HCT116 (cell line): ENCODE results near the gene VCPKMT. TPM values are rescaled to one million over a fixed set of nuclear protein-coding genes. Genes with fewer than 3 reads are reported as not detected.
"Not testable (repeated sequence)": the region's sequence is repeated elsewhere in the genome, so short reads cannot be mapped to it uniquely, and the experiment has no call there.

ENCODE experiments used
- ATAC-seq: fragments of 200-7000 bp; cut with Tn5 transposase; 2 replicates; pipeline ENCODE4 v1.9.1; 2020; ENCODE audit warnings: mild to moderate bottlenecking, moderate library complexity
- BruUV-seq: library from RNA; stranded (reverse); fragments of 400-500 nt; replicated peaks from 2 replicates; lab custom pipeline; 2021; lab: Mats Ljungman, UMichigan
- CTCF ChIA-PET: fragments of 300-600 bp; sonication (Branson Sonifier 250); formaldehyde crosslinking; loops from one replicate; lab custom pipeline; 2021; ENCODE audit warnings: antibody characterized with exemption; lab: Charles Lee
- POLR2A ChIA-PET: fragments of 300-600, 350-600 bp; sonication (Branson Sonifier 250); formaldehyde crosslinking; loops from one replicate; lab custom pipeline; 2021; ENCODE audit warnings: antibody characterized with exemption; lab: Charles Lee
- RAD21 ChIA-PET, 2 experiments: fragments of 300-600 bp; sonication (Branson Sonifier 250); formaldehyde crosslinking; loops; one replicate each; lab custom pipeline; 2023; ENCODE audit warnings: low total read pairs in 2 of 2; ENCODE audit not compliant: uncharacterized antibody in 2 of 2, unreplicated experiment in 2 of 2, low non-redundant PET in 1 of 2; lab: Charles Lee
- DNase-seq: peaks from one replicate; pipeline ENCODE4 v3.0.0-alpha.2; 2010; ENCODE audit warnings: low read depth, low spot score
- H2AFZ ChIP-seq: fragments of 200-600 bp; shearing (Covaris generic), sonication (generic); 2 replicates; pipeline ENCODE4 v1.6.1; 2017; ENCODE audit warnings: low read depth, mixed run types, mixed read lengths, antibody characterized with exemption, low read length; ENCODE audit not compliant: poor library complexity, severe bottlenecking
- H3K27ac ChIP-seq: 2 replicates; pipeline ENCODE4 v1.5.1; 2012; ENCODE audit warnings: low read depth, low read length
- H3K27me3 ChIP-seq: fragments of 200-600 bp; sonication (generic); 2 replicates; pipeline ENCODE4 v1.6.1; 2016; ENCODE audit warnings: mixed run types, low read length, mixed read lengths; ENCODE audit not compliant: insufficient read depth
- H3K36me3 ChIP-seq, 2 experiments: fragments of 200-500 bp in 1 of 2; fragments of 200-600 bp in 1 of 2; sonication (Bioruptor generic) in 1 of 2; sonication (generic) in 1 of 2; 2 replicates each; pipeline versions ENCODE4 v1.5.1 to v1.6.1; 2014 to 2016; ENCODE audit warnings: low read length in 2 of 2, inconsistent platforms in 1 of 2, mixed read lengths in 1 of 2, mixed run types in 1 of 2; ENCODE audit not compliant: insufficient read depth in 2 of 2, control insufficient read depth in 1 of 2
- H3K4me1 ChIP-seq, 2 experiments: fragments of 200-600 bp in 1 of 2; sonication (generic) in 1 of 2; 2 replicates each; pipeline versions ENCODE4 v1.5.1 to v1.6.1; 2012 to 2017; ENCODE audit warnings: low read length in 2 of 2, inconsistent platforms in 1 of 2, mild to moderate bottlenecking in 1 of 2, mixed read lengths in 1 of 2, mixed run types in 1 of 2, moderate library complexity in 1 of 2; ENCODE audit not compliant: insufficient read depth in 2 of 2, control insufficient read depth in 1 of 2
- H3K4me2 ChIP-seq: fragments of 200-600 bp; sonication (generic); 2 replicates; pipeline ENCODE4 v1.6.1; 2017; ENCODE audit warnings: mixed run types, low read length, mixed read lengths
- H3K4me3 ChIP-seq, 2 experiments: fragments of 200-600 bp in 1 of 2; sonication (generic) in 1 of 2; replicated peaks in 1 of 2; 2 replicates each; pipeline ENCODE4 v1.5.1; 2011 to 2016; ENCODE audit warnings: low read length in 2 of 2, control low read depth in 1 of 2, low read depth in 1 of 2, mild to moderate bottlenecking in 1 of 2, mixed read lengths in 1 of 2, mixed run types in 1 of 2
- H3K79me2 ChIP-seq: fragments of 200-600 bp; sonication (generic); 2 replicates; pipeline ENCODE4 v1.6.1; 2017; ENCODE audit warnings: mild to moderate bottlenecking, mixed run types, low read length, moderate library complexity, mixed read lengths; ENCODE audit not compliant: insufficient read depth
- H3K9ac ChIP-seq: fragments of 200-600 bp; sonication (generic); 2 replicates; pipeline ENCODE4 v1.6.1; 2016; ENCODE audit warnings: low read length, mixed read lengths
- H3K9me2 ChIP-seq: fragments of 200-600 bp; sonication (generic), shearing (Covaris generic); 2 replicates; pipeline ENCODE4 v1.6.1; 2017; ENCODE audit warnings: mixed run types, mild to moderate bottlenecking, moderate library complexity; ENCODE audit not compliant: insufficient read depth
- H3K9me3 ChIP-seq, 2 experiments: fragments of 200-500 bp in 1 of 2; fragments of 200-600 bp in 1 of 2; sonication (Bioruptor generic) in 1 of 2; sonication (generic) in 1 of 2; 2 replicates each; pipeline ENCODE4 v1.6.1; 2014 to 2017; ENCODE audit warnings: low read length in 2 of 2, mixed read lengths in 2 of 2, inconsistent platforms in 1 of 2, low read depth in 1 of 2, mild to moderate bottlenecking in 1 of 2, mixed run types in 1 of 2, moderate library complexity in 1 of 2; ENCODE audit not compliant: control insufficient read depth in 1 of 2, insufficient read depth in 1 of 2
- H4K20me1 ChIP-seq: fragments of 200-600 bp; sonication (generic), shearing (Covaris generic); 2 replicates; pipeline ENCODE4 v1.6.1; 2017; ENCODE audit warnings: mixed run types, mild to moderate bottlenecking, moderate library complexity; ENCODE audit not compliant: insufficient read depth
- ATF3 ChIP-seq: IDR thresholded peaks from 2 replicates; pipeline ENCODE4 v1.6.1; 2012
- CBX3 ChIP-seq: IDR thresholded peaks from 2 replicates; pipeline ENCODE4 v1.6.1; 2012; ENCODE audit warnings: low read depth
- CEBPB ChIP-seq: IDR thresholded peaks from 2 replicates; pipeline ENCODE4 v1.6.1; 2012; ENCODE audit warnings: low read depth
- EGR1 ChIP-seq: IDR thresholded peaks from 2 replicates; pipeline ENCODE4 v1.6.1; 2012; ENCODE audit warnings: low read depth
- EZH2phosphoT487 ChIP-seq: fragments of 200-600 bp; IDR thresholded peaks from 2 replicates; pipeline ENCODE4 v1.6.1; 2018; ENCODE audit warnings: antibody characterized with exemption, borderline replicate concordance
- JUND ChIP-seq: IDR thresholded peaks from 2 replicates; pipeline ENCODE4 v1.6.1; 2012
- MAX ChIP-seq: IDR thresholded peaks from 2 replicates; pipeline ENCODE4 v1.6.1; 2012
- POLR2A ChIP-seq: IDR thresholded peaks from 2 replicates; pipeline ENCODE4 v1.7.0; 2011; ENCODE audit warnings: borderline replicate concordance; ENCODE audit not compliant: insufficient read depth, insufficient read length; ENCODE audit errors: extremely low read depth
- POLR2AphosphoS5 ChIP-seq: IDR thresholded peaks from 2 replicates; pipeline ENCODE4 v1.6.1; 2011; ENCODE audit warnings: mild to moderate bottlenecking, low read depth, low read length, moderate library complexity
- RAD21 ChIP-seq: IDR thresholded peaks from 2 replicates; pipeline ENCODE4 v1.6.1; 2012; ENCODE audit warnings: low read depth, mild to moderate bottlenecking
- SP1 ChIP-seq: IDR thresholded peaks from 2 replicates; pipeline ENCODE4 v1.6.1; 2012; ENCODE audit warnings: low read depth
- SRF ChIP-seq: IDR thresholded peaks from 2 replicates; pipeline ENCODE4 v1.6.1; 2012; ENCODE audit warnings: low read depth
- ZFX ChIP-seq: fragments of 450-650 bp; IDR thresholded peaks from 2 replicates; pipeline ENCODE4 v1.6.1; 2017
- ZNF274 ChIP-seq: fragments of 200-500 bp; sonication (Bioruptor generic); IDR thresholded peaks from 2 replicates; pipeline ENCODE4 v1.6.1; 2014; ENCODE audit warnings: mild to moderate bottlenecking, low read depth, low read length, inconsistent platforms
- intact Hi-C: fragments of 100-400 bp; cut with micrococcal nuclease; formaldehyde crosslinking; loops from 2 replicates; pipeline ENCODE4 v1.10.0; 2022
- total RNA-seq: library from RNA; stranded (reverse); gene quantifications from one replicate; pipeline ENCODE4 v1.2.1, GENCODE V29; 2021; ENCODE audit not compliant: unreplicated experiment
- TF ChIP-seq, protein P1 (sequence below): IDR thresholded peaks from 2 replicates; pipeline ENCODE4 v1.6.1; 2011; ENCODE audit warnings: mild to moderate bottlenecking, low read length, moderate library complexity; ENCODE audit not compliant: insufficient replicate concordance; ENCODE audit errors: extremely low read depth
- TF ChIP-seq, protein P2 (sequence below): IDR thresholded peaks from 2 replicates; pipeline ENCODE4 v1.6.1; 2012; ENCODE audit warnings: low read depth

VCPKMT gene
- total RNA-seq, 1 experiment from 2014 or later: 9.7 TPM

- Histone ChIP-seq H3K4me1 (no peaks in the 10 kb centered on the region), H3K27ac (no peak overlapping the region), H3K9me3 (no peaks in the 10 kb centered on the region), H2AFZ (no peak overlapping the region), H3K4me2 (no peak overlapping the region), H3K9ac (no peak overlapping the region), H3K27me3 (no peaks in the 10 kb centered on the region), H3K79me2 (no peaks in the 10 kb centered on the region), H4K20me1 (no peaks in the 10 kb centered on the region), H3K36me3 (no peaks in the 10 kb centered on the region), H3K4me3 (no peak overlapping the region), H3K9me2 (no peaks in the 10 kb centered on the region)
- ATAC-seq (no peak), DNase-seq (no peak)
- ChIA-PET RAD21 (no interaction called here), CTCF (no interaction called here), POLR2A (no interaction called here)
- intact Hi-C loops: no loop called here
- TF ChIP-seq POLR2AphosphoS5 (no peak), EZH2phosphoT487 (no peak), ZFX (no peak), CEBPB (no peak), SRF (no peak), RAD21 (no peak), JUND (no peak), POLR2A (no peak), ATF3 (no peak), ZNF274 (no peak), SP1 (no peak), MAX (no peak), EGR1 (no peak), CBX3 (no peak)
- TF ChIP-seq, protein P1, sequence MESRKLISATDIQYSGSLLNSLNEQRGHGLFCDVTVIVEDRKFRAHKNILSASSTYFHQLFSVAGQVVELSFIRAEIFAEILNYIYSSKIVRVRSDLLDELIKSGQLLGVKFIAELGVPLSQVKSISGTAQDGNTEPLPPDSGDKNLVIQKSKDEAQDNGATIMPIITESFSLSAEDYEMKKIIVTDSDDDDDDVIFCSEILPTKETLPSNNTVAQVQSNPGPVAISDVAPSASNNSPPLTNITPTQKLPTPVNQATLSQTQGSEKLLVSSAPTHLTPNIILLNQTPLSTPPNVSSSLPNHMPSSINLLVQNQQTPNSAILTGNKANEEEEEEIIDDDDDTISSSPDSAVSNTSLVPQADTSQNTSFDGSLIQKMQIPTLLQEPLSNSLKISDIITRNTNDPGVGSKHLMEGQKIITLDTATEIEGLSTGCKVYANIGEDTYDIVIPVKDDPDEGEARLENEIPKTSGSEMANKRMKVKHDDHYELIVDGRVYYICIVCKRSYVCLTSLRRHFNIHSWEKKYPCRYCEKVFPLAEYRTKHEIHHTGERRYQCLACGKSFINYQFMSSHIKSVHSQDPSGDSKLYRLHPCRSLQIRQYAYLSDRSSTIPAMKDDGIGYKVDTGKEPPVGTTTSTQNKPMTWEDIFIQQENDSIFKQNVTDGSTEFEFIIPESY: no peak
- TF ChIP-seq, protein P2, sequence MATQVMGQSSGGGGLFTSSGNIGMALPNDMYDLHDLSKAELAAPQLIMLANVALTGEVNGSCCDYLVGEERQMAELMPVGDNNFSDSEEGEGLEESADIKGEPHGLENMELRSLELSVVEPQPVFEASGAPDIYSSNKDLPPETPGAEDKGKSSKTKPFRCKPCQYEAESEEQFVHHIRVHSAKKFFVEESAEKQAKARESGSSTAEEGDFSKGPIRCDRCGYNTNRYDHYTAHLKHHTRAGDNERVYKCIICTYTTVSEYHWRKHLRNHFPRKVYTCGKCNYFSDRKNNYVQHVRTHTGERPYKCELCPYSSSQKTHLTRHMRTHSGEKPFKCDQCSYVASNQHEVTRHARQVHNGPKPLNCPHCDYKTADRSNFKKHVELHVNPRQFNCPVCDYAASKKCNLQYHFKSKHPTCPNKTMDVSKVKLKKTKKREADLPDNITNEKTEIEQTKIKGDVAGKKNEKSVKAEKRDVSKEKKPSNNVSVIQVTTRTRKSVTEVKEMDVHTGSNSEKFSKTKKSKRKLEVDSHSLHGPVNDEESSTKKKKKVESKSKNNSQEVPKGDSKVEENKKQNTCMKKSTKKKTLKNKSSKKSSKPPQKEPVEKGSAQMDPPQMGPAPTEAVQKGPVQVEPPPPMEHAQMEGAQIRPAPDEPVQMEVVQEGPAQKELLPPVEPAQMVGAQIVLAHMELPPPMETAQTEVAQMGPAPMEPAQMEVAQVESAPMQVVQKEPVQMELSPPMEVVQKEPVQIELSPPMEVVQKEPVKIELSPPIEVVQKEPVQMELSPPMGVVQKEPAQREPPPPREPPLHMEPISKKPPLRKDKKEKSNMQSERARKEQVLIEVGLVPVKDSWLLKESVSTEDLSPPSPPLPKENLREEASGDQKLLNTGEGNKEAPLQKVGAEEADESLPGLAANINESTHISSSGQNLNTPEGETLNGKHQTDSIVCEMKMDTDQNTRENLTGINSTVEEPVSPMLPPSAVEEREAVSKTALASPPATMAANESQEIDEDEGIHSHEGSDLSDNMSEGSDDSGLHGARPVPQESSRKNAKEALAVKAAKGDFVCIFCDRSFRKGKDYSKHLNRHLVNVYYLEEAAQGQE: no peak
- BruUV-seq: no TSS peak
Measured at GRCh38 chr14:50082308-50082742, 34.0 kb downstream of the VCPKMT start.

- H3K9ac ChIP-seq, H4K20me1 ChIP-seq, H3K79me2 ChIP-seq, H3K27me3 ChIP-seq, BruUV-seq, ATAC-seq, H3K36me3 ChIP-seq, H3K27ac ChIP-seq, H3K9me2 ChIP-seq, H3K4me3 ChIP-seq, H2AFZ ChIP-seq, intact Hi-C loops, H3K4me1 ChIP-seq, H3K9me3 ChIP-seq, DNase-seq, POLR2A ChIA-PET, CTCF ChIA-PET, H3K4me2 ChIP-seq, RAD21 ChIA-PET: not testable (repeated sequence)
Measured at GRCh38 chr14:50079103-50079502, 37.3 kb downstream of the VCPKMT start.
